Smooth muscle cell of the brain vasculature (primary cell): ENCODE results near the gene TMEM187.

Experiments used
- DNase-seq: peaks from one replicate; pipeline ENCODE4 v3.0.0-alpha.2; 2012; ENCODE audit warnings: low read depth, low spot score

Gene TMEM187

GRCh38 chrX:154019633-154020528 lies 47.3 kb downstream of the TMEM187 start, which contains the start of gene IRAK1:
Gene IRAK1, minus strand, starts transcription at chrX:154019902. Its CDS starts 90 bp downstream, at chrX:154019812.
- DNase-seq: no peak

- no peak for DNase-seq
Measured at GRCh38 chrX:154020536-154021115, 48.1 kb downstream of the TMEM187 start.

DNA sequence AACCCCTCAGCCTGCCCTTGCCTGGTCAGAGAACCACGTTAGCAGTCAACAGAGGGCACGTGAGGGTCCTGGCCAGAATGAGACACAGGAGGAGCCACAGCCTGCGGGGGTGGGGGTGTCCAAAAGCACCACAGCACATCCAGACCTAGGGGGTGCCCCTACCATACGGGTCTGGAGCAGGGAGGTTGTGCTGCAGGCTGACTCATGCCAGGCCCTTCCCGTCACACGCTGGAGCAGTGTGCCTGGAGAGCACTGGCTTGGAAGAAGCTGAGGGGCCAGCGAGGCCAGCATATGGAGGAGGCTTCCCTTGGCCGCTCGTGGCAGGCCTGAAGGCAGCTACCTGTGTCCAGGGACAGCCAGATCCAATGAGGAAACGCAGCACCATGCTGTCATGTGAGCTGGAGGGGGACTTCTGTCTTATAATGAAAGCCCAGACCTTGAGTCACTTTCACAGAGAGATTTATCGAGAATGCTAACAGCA lies 48.6 kb downstream of the TMEM187 start:
- DNase-seq: no peak

- no peak for DNase-seq
Measured at GRCh38 chrX:154022108-154022507, 49.6 kb downstream of the TMEM187 start.

- no peak for DNase-seq
Measured at GRCh38 chrX:154023276-154024000, 50.9 kb downstream of the TMEM187 start.

DNA sequence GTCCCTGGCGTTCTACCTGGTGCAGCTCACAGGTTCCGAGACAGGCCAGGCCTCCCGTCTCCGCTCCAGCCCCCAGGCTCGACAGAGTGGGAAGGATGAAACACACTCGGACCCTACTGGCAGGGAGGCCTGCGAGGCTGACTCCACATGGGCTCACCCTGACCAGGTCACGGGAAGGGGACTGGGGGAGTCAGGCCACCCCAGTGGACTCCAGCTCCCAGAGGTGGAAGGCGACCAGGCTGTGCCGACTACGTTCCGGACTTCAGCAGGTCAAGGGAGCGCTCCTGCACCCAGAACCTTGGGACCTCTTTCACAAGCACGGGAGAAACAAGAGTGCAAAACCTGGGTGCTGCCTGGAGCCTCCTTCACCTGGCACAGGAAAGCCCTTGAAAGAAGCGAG lies 51.7 kb downstream of the TMEM187 start:
- no peak for DNase-seq

- no peak for DNase-seq
Measured at GRCh38 chrX:154025230-154025629, 52.7 kb downstream of the TMEM187 start.

- no peak for DNase-seq
Measured at GRCh38 chrX:154026136-154027021, 53.8 kb downstream of the TMEM187 start.

DNA sequence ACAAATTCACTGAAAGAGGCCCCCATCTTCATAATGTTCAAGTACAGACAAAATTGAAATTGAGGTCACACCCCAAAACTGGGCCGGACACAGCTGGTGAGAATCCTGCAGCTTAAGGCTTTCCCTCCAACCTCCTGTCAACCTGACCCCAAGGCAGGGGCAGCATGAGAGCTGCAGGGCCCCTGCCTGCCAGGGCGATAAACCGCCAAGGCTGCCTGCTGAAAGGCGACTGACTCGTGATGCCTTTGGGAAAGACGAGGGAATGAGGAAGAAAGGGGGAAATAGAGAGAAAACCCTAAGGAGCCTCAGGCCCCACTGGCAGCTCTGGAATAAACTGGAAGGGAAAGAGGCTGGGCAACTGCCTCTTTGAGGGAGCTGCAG lies 54.5 kb downstream of the TMEM187 start:
- DNase-seq: no peak

GRCh38 chrX:154027986-154028385 lies 55.4 kb downstream of the TMEM187 start:
- DNase-seq: no peak

- no peak for DNase-seq
Measured at GRCh38 chrX:154028502-154029184, 56.1 kb downstream of the TMEM187 start.

- no peak for DNase-seq
Measured at GRCh38 chrX:154029439-154029838, 56.9 kb downstream of the TMEM187 start.

DNA sequence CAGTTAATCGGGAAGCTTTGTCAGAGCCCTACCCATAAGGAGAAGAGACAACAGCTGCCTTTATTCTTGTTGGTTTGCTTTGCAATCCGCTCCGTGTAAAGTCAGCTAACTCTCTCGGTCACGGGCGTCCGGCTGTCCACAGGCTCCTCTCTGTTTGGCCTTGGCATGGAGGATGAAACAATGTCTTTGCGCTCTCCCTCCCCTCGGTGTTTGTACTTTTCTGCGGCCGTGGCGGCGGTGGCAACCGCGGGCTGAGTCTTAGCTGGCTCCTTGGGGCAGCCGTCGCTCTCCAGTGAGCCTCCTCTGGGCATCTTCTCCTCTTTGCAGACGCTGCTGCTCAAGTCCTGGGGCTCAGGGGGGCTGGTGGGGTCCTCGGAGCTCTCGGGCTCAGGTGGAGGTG lies 57.7 kb downstream of the TMEM187 start:
- no peak for DNase-seq

GRCh38 chrX:154030715-154031305 lies 58.3 kb downstream of the TMEM187 start:
- DNase-seq: no peak

GRCh38 chrX:154032160-154032559 lies 59.6 kb downstream of the TMEM187 start:
- no peak for DNase-seq

- no peak for DNase-seq
Measured at GRCh38 chrX:154032653-154033052, 60.1 kb downstream of the TMEM187 start.
